Activated T-cell treated with anti-CD3 and anti-CD28 coated beads, Interleukin-2, amount 50 U/mL, for 1 hour (primary cell): ENCODE data around the gene RTTN.
"Not testable (repeated sequence)": the region's sequence is repeated elsewhere in the genome, so short reads cannot be mapped to it uniquely, and the experiment has no call there.

ENCODE experiments used
- DNase-seq: peaks from one replicate; pipeline ENCODE4 v3.0.0-alpha.2; 2020

The RTTN gene, protein sequence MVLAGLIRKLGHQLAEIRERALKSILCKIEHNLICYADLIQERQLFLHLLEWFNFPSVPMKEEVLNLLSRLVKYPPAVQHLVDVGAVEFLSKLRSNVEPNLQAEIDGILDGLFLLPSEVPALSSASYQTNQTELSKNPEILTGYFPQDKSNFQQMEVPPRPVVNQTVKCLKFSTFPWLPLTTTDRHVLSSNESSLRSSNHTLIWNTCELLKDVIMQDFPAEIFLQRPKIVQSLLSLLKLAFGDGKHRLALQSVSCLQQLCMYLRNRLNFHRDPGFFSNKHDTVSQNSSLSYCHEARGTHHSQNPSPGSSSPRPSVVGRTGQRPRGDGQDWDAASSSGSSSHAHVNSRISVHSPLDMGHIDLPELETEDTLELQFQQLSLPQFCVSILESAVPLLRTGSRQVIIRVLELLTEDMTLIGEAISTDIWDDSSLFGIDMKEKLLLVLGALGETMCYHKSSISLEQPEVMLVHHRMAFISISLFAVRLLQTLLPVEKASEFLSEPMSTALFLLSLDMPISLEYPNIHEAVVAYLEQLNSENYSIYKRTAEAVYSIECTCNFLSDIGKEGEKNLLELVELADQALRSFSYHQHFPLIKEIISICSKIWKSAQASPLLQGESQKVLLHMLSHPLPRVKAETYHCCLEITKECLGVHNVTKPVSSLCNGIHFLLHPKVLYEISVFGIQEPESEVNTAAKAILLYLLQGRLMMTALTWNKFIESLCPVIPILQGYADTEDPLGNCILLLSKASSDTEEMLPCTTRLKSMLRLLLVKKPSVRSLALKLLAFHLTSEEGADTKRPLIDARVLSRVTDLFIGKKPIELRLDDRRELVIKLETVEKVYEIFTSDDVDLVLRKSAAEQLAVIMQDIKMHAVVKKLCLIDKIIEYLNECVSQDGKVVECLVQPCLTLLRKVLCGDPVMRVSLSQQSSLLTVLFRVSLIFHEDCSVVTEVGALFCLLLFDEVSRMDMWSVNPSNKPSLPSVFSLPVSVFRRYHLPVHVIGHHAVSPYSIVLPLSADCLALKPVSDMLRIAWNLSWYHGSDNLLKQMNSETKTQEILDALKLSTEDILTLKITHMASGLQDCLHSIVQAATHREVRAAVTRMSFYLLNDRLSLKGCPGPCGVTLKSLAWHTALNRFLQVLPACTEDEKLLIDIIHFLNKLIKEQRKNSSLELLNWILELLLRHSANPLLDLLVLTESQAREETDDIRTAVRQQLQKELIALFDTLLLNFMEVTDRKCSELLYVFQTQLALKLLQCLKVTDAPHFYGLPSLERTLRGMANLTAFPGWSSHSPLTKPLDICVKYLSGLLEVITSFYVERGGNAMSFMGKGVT (N-terminal part only)

GRCh38 chr18:70205421-70206397, at the start of gene RTTN:
Gene RTTN (minus strand): TSS chr18:70205687. CDS start chr18:70205658, 29 bp downstream.
- peak; percentile 94 for DNase-seq

DNA sequence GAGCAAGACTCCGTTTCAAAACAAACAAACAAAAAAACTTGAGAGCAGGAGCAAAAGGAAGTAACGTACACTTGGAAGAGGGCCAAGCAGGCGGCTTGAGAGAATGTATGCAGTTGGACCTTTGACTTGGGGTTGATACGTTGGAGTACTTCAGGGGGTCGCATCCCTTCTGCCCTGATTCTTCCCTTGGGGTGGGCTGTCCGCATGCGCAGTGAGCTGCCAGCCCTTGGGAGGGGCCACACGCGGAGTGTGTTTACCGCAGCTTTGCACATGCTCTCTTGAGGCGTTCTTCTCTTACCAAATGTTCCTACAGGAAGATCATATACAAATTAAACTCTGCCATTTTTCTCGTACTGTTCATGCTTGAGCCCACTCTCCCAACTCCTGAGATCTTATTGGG, 45.3 kb upstream of the RTTN start:
- DNase-seq, result no peak

DNA sequence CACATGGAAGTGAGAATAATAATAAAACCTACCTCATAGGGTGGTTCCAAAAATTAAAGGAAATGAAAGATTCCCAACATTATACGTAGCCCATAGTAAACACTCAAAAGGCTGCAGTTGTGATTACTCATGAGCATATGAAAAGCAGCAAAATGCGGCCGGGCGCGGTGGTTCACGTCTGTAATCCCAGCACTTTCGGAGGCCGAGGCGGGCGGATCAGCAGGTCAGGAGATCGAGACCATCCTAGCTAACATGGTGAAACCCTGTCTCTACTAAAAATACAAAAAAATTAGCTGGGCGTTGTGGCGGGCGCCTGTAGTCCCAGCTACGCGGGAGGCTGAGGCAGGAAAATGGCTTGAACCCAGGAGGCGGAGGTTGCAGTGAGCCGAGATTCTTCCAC, 44.4 kb upstream of the RTTN start:
- not testable (repeated sequence) for DNase-seq

DNA sequence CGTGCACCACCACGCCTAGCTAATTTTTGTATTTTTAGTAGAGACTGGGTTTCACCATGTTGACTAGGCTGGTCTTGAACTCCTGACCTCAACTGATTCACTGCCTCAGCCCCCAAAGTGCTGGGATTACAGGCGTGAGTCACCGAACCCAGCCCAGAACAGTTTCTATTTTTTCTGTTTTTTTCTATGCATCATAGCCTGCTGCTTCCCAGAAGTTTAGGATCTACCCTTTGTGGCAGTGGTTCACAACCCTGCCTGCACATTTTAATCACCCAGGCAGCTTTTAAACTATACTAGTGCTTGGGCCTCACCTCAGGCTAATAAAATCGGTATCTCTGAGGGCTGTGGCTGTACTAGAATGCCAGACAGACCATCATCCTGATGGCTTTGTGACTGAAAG, 43.6 kb upstream of the RTTN start:
- no peak for DNase-seq

DNA sequence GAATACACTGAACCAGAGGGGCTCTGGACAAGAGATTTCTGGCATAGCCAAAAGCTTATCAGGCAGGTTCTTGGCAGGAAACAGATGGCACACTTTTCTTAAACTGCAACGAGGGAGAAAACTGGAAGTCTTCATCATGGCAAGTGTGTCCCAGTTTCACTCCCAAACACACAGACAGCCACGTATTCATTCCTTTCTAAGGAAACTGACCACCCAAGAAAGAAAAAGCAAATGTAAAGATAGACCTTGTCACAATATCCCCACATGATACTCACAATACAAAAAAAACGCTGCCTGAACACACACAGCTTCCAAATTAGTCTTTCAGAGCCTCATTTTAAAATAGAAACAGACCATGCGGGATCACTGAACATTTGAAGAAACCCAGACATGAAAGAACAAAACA, 40.6 kb upstream of the RTTN start:
- no peak for DNase-seq

- DNase-seq, result no peak
These were observed 37.8 kb upstream of the RTTN start for GRCh38 chr18:70243131-70243929.

DNA sequence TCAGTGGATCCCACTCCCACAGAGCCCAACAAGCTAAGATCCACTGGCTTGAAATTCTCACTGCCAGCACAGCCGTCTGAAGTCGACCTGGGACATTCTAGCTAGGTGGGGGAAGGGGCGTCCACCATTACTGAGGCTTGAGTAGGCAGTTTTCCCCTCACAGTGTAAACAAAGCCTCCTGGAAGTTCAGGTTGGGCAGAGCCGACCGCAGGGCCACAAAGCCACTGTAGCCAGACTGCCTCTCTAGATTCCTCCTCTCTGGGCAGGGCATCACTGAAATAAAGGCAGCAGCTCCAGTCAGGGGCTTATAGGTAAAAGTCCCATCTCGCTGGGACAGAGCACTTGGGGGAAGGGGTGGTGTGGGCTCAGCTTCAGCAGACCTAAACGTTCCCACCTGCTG, 31.4 kb upstream of the RTTN start:
- DNase-seq, result not testable (repeated sequence)

DNA sequence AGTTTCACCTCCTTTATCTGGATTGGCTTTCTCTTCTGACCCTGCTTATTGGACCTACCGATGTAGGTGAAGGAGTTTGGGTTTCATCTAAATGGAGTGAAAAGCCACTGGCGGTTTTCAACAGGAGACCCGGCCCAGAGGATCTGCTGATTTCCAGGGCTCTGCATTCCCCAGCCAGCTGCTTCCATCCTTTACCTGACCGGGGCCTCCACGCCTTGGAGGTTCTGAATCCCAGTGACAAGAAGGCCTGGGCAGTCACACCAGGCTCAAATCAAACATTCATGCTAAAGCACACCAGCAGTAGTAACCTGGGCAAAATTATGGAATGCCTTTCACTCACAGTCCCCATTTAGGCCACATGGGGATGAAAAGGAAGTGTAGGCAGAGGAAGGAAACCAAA, 30.0 kb upstream of the RTTN start:
- no peak for DNase-seq

DNA sequence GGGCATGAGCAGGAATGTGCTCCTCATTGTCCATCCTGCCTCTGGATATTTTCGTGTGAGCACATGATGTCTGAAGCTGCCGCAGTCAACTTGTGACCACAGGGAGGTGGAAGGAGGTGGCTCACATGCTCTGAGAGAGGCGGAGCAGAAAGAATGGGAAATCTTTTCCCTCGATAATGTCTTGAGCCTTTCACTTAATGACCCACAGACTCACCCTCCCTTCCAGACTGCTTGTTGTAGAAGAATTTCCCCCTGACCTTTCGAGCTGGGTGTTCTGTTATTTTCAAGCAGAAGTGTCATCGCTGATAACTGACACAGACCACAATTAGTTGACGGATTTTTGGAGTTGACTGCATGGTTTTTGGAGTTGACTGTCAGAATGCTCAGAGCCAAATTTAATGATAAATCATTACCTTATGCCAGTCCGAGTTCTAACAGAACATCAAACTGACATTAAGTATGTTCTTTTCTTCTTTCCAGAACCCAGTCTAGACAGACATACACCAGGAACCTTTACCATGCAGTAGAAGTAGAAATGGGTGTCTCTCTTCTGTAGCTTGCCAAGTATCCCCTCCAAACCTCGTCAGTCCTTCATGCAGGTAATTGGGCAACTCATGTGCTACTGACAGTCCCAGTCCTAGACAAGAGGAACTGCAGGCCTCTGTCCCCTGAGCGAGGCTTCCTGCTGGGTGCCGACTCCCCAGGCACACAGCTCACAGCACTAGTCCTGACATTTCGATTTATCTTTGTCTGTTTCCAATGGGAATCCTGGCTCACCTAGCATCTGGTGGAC, 29.4 kb upstream of the RTTN start:
- no peak for DNase-seq

DNA sequence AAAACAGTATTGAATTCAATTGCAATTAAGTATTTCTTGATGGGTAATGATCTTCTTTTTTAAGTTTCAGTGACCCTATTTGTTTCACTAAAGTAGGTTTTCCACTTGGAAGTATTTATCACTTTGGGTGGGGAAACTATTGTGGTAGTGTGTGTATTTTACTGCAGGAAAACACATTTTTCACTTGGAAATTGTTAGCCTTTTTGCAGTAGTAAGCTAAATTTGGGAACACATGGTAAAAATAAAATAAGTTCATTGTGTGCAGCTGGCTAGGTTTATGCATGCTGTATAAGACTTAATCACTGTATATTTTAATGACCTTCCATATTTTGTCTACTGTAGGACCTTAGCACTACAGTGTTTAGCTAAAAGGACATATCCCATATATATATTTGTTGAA, 28.5 kb upstream of the RTTN start:
- no peak for DNase-seq

DNA sequence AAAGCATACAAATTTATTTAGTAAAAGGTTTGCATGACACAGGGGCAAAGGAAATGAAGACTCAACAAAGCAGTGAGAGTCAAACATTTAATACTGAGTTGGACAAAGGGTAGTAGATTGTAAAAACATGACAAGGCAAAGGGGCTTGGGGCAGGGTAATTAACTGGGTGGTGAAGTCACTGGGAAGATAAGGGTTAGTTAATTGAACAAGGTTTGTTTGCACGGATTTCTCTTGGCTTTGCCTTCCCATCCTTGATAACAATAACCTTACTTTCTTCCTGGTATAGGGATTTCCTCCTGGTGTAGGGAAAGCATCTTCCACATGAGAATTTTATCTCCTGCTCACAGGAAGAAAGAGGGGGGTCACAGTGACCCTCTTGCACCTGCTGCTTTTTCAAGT, 26.8 kb upstream of the RTTN start:
- no peak for DNase-seq

GRCh38 chr18:70229639-70230038, 24.2 kb upstream of the RTTN start:
- DNase-seq, result no peak

- no peak for DNase-seq
These were observed 23.0 kb upstream of the RTTN start for GRCh38 chr18:70228536-70228935.

GRCh38 chr18:70227438-70227837, 22.0 kb upstream of the RTTN start:
- no peak for DNase-seq

- no peak for DNase-seq
These were observed 16.4 kb upstream of the RTTN start for GRCh38 chr18:70221915-70222278.

DNA sequence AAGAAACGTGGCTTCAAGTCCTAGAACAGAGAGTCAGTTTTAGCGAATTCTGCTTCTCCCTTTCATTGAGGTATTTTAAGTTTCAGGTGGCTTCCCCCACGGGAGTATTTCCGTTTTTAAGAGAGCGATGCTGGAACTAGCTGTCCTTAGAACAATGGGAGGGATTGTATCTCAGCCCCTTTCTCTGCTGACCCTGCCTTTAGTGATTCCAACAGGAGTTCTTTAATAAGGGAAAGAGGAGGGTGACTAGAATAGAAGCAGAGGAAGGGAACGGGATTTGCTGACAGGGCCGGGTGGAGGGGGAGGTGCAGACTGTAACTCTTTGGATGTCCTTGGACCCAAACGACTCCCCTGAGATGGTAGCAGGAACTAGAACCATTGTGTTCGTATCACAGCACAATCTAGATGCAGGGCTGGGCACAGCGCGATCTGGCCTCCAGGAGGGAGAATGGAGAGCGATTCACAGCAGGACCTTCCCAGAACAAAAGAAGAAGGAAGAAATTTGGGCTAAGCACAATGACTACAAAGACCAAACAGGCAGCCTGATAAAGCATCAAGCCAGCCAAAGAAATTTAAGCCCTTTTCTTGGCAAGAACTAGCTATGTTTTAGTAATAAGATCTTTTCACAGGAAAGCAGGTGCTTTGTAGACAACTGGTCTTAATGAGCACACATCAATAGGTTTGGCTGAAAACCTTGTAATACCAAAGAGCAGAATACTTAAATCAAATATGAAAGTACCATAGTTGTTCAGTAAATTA, 15.8 kb upstream of the RTTN start:
- DNase-seq, result no peak

GRCh38 chr18:70220628-70221027, 15.1 kb upstream of the RTTN start:
- DNase-seq, result no peak

- DNase-seq, result no peak
These were observed 14.2 kb upstream of the RTTN start for GRCh38 chr18:70219688-70220087.

- no peak for DNase-seq
These were observed 11.3 kb upstream of the RTTN start for GRCh38 chr18:70216788-70217187.
